ENCODE results near the gene EIPR1.

Gene EIPR1

DNA sequence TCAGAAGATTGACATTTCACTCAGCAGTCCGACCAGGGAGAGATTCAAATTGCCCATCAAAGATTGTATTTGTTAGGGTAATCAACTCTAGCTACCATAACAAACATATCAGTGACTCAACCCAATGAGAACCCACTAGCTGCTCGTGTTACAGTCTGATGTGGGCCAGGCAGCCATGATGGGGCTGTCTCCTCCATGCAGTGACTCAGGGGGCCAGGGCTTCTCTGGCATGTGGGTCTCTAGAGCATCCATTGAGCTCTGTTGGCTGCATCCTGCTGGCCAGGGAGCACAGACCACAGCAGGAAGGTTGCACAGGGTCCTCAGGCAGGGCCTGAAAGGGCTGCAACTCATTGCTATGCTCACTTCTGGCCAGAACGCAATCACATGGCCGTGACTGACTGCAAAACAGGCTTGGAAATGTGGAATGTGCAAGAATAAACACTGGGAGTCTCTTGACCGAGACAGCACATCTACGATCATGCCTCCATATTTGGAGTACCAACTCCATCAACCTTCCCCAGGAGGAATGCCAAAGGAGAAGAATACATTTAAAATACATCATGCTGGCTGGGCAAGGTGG, 216.8 kb downstream of the EIPR1 start:
- H3K36me3 Mint-ChIP-seq = peaks cover 46% of the 10 kb centered on the region
- H3K4me3 Mint-ChIP-seq = no peak overlapping the region
- no peak overlapping the region for H3K27ac Mint-ChIP-seq
- no peaks in the 10 kb centered on the region for H3K27me3 Mint-ChIP-seq
- H3K4me1 Mint-ChIP-seq = peaks cover 4% of the 10 kb centered on the region
- DNase-seq (ENCODE audit: low spot score in 2 of 2) = no peak
- no peak for ATAC-seq (ENCODE audit: low read depth)
- H3K9me3 Mint-ChIP-seq = peaks cover 9% of the 10 kb centered on the region

DNA sequence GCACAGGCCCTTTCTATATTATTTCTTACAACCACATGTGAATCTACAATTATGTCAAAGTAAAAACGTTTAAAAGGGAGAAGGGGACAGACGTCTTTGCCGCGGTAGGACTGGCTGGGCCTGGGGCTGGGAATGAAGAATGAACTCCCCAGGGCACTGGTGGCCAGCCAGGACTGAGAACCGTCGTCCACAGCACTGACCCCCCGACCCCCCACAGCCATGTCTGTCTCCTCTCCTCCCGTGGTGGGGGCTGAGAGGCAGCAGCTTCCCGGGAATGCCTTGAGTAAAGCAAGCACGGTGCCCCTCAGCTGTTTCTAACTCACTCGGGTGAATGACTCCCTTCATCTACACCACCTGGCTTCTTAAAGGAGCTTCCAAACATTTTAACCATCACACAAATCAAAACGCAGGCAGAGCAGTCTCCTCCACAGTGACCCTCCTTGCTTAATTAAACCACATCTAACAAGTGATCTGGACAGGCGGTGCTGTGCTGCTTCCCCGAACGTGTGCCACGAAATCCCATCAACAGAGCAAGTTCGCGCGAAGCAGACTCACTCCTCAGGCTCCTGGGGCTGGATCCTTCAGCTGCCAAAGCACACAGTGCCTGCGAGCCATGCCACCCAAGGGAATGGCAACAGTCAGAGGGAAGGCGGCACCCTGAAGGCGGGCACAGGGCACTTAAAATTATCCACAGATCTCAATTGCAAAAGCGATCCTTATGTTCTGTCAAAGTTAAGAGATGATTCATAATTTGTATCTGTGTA, 217.7 kb downstream of the EIPR1 start:
- H3K36me3 Mint-ChIP-seq = peaks cover 43% of the 10 kb centered on the region
- no peak overlapping the region for H3K27ac Mint-ChIP-seq
- no peak for ATAC-seq (ENCODE audit: low read depth)
- peaks cover 9% of the 10 kb centered on the region for H3K4me1 Mint-ChIP-seq
- H3K27me3 Mint-ChIP-seq = no peaks in the 10 kb centered on the region
- H3K9me3 Mint-ChIP-seq = peaks cover 9% of the 10 kb centered on the region
- no peak overlapping the region for H3K4me3 Mint-ChIP-seq
- no peak for DNase-seq (ENCODE audit: low spot score in 2 of 2)

DNA sequence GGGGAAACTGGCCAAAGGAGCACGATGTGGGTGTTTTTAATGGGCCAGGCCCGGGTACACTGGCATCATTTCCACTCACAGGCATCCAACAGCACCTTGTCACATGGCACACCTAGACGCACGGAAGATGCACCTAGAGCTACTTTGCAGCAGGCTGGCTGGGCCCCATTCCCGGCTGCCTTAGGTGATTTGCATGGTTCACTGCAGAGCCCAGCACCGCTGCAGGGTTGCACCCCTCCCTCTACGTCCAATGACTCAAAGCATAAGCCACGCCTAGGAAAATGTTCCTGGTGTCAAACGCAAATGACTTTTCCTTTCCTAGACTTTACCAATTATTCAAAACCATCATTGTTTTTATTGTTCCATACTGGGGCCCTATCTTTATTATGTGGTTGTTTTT, 222.9 kb downstream of the EIPR1 start:
- DNase-seq (ENCODE audit: low spot score in 2 of 2) (no peak), ATAC-seq (ENCODE audit: low read depth) (no peak)
- no peaks in the 10 kb centered on the region for H3K27me3 Mint-ChIP-seq
- H3K4me1 Mint-ChIP-seq = peaks cover 26% of the 10 kb centered on the region
- H3K4me3 Mint-ChIP-seq = no peak overlapping the region
- H3K27ac Mint-ChIP-seq = no peak overlapping the region
- H3K9me3 Mint-ChIP-seq = peaks cover 10% of the 10 kb centered on the region
- peaks cover 38% of the 10 kb centered on the region for H3K36me3 Mint-ChIP-seq

DNA sequence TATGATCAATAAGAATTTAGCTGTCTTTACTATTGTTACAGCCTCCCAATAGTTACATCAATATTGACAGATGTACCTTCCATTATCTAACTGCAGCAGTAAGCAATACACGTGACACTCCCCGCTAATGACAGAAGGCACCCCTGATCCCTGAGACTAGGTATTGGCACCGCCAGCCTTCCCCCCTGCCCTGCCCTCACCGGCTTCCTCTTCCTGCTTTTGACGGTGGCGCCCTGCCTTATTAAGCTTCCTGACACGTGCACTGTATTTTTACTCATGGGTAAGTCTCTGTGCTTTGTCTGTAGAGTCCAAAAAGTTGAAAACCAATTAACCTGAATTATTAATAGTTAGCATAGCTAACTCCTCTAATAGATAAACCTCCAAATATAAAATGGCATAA, 223.5 kb downstream of the EIPR1 start:
- peaks cover 10% of the 10 kb centered on the region for H3K9me3 Mint-ChIP-seq
- ATAC-seq (ENCODE audit: low read depth) (no peak), DNase-seq (ENCODE audit: low spot score in 2 of 2) (no peak)
- H3K4me3 Mint-ChIP-seq = no peak overlapping the region
- peaks cover 26% of the 10 kb centered on the region for H3K4me1 Mint-ChIP-seq
- H3K36me3 Mint-ChIP-seq = peaks cover 34% of the 10 kb centered on the region
- no peak overlapping the region for H3K27ac Mint-ChIP-seq
- no peaks in the 10 kb centered on the region for H3K27me3 Mint-ChIP-seq

DNA sequence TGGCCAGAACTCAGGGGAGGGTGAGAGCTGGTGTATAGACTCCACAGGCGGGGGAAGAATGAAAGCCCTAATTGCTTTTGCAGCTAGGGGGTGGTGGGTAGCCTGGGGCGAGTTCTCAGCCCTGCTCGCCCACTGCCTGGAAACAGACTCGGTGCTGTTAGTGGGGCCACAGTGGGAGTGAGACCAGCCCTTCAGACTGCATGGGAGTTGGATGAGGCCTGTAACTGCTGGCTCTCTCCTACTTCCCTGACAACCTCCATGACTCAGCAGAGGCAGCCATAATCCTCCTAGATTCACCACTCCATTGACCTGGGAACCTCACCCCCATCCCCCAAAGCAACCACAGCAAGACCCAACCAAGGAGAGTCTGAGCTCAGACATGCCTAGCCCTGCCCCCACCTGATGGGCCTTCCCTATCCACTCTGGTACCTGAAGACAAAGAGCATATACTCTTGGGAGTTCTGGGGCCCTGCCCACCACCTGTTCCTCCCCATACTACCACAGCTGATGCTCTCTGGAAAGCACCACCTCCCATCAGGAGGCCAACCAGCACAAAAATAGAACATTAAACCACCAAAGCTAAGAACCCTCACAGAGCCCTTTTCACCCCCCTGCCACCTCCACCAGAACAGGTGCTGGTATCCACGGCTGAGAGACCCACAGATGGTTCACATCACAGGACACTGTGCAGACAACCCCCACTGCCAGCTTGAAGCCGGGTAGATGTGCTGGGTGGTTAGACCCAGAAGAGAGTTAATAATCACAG, 226.3 kb downstream of the EIPR1 start:
- DNase-seq (ENCODE audit: low spot score in 2 of 2) (peak in 1 of 2 donors; percentile 14), ATAC-seq (ENCODE audit: low read depth) (no peak)
- Mint-ChIP-seq H3K36me3 (peaks cover 24% of the 10 kb centered on the region), H3K9me3 (peaks cover 10% of the 10 kb centered on the region), H3K4me3 (no peak overlapping the region), H3K4me1 (peaks cover 22% of the 10 kb centered on the region), H3K27ac (no peak overlapping the region), H3K27me3 (no peaks in the 10 kb centered on the region)

DNA sequence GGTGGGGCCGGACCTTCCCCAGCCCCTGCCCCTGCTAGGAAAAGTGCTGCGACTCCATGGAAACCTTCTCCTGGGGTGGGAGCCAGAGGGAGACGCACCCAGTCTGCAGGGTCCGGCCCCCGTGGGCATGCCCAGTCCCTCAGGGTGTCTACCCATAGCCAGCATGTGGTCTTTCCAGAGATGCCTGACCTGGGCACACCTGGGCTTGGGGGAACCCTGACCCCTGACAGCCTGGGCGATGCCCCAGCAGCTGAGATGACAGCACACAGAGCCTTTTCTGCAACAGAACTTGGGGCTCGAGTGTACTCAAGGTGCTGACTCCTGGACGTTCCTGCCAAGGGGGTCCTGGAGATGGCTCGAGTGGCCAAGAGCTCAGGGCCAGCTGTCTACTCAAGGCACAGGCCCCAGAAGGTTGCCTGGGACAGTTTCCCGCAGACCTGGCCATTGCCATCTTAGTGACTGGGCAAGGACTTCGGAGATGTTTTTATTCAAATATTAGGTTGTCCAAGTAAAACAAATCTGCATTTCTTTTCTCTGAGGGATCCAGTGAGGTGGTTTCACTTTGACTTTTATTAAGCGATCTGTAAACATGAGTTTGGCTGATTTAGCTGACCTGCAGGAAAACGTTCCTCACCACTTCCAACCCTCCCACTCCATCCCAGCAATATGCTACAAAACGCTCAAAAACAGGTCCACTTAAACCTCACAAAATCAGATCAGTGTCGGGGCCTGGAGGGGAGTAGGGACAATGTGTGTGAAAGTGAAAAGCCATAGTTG, 228.0 kb downstream of the EIPR1 start:
- Mint-ChIP-seq H3K4me3 (no peak overlapping the region), H3K36me3 (peaks cover 21% of the 10 kb centered on the region), H3K27me3 (no peaks in the 10 kb centered on the region), H3K9me3 (peaks cover 10% of the 10 kb centered on the region), H3K27ac (no peak overlapping the region), H3K4me1 (peaks cover 15% of the 10 kb centered on the region)
- no peak for DNase-seq (ENCODE audit: low spot score in 2 of 2)
- ATAC-seq (ENCODE audit: low read depth) = no peak

DNA sequence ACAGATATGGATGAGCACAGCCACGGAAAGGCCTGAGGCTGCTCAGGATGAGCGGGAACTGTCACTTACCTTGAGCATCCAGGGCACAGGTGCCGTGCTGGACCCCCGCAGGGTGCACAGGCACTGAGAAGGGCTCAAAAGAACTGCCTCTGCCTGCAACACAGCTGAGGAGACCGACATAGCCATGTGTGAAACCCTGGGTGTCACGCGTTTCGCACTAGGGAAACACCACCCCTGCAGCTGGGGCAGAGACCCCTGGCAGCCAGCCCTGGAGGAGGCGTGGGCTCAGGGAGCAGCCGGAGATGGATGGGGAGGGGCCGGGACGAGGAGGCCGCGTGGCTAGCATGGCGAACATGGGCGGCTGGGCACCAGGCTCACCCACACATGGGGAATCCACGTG, 228.9 kb downstream of the EIPR1 start:
- no peak for ATAC-seq (ENCODE audit: low read depth)
- Mint-ChIP-seq H3K27ac (no peak overlapping the region), H3K4me1 (peaks cover 10% of the 10 kb centered on the region), H3K27me3 (no peaks in the 10 kb centered on the region), H3K4me3 (no peak overlapping the region), H3K36me3 (peaks cover 21% of the 10 kb centered on the region), H3K9me3 (peaks cover 10% of the 10 kb centered on the region)
- DNase-seq (ENCODE audit: low spot score in 2 of 2) = no peak

DNA sequence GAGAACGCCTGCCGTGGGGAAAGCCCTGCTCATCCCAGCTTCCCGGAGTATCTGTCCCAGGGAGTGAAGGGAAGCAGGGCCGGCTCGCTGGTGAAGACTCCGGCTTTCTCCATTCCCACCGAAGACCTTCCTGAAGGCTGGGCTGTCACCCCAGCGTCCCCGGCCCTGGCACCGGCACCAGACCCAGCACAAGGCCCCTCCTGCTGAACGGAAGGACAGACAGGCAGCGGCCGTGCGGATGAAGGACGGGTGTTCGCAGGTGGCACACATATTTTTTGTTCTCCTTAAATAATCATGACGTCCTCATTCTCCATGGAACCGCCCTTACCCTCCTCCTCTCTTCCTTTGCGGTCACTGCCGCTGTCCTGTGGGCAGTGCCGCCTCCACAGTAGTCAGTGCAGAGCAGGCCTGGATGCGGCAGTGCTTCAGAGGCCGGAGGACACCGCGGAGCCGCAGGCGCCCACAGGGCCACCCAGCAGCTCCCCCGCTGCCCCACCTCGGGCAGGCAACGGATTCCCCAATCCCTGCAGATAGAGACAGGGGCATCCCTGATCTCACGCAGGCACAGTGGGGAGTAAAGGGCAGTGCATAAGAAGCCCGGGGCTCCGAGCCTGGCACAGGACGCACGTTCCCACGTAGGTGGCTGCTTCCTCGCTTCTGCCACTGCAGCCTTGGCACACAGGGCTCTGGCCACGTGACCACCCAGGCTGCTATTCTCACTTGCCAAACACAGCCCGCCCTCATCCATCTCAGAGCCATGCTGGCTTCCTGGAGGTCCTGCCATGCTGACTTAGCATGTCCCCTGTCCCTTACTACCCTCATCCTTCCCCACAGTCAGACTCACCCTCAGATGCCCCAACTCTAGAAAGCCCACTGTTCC, 229.7 kb downstream of the EIPR1 start:
- Mint-ChIP-seq H3K9me3 (peaks cover 10% of the 10 kb centered on the region), H3K4me1 (peaks cover 10% of the 10 kb centered on the region), H3K36me3 (peaks cover 21% of the 10 kb centered on the region), H3K27ac (no peak overlapping the region), H3K27me3 (no peaks in the 10 kb centered on the region), H3K4me3 (no peak overlapping the region)
- no peak for DNase-seq (ENCODE audit: low spot score in 2 of 2)
- ATAC-seq (ENCODE audit: low read depth) = no peak

DNA sequence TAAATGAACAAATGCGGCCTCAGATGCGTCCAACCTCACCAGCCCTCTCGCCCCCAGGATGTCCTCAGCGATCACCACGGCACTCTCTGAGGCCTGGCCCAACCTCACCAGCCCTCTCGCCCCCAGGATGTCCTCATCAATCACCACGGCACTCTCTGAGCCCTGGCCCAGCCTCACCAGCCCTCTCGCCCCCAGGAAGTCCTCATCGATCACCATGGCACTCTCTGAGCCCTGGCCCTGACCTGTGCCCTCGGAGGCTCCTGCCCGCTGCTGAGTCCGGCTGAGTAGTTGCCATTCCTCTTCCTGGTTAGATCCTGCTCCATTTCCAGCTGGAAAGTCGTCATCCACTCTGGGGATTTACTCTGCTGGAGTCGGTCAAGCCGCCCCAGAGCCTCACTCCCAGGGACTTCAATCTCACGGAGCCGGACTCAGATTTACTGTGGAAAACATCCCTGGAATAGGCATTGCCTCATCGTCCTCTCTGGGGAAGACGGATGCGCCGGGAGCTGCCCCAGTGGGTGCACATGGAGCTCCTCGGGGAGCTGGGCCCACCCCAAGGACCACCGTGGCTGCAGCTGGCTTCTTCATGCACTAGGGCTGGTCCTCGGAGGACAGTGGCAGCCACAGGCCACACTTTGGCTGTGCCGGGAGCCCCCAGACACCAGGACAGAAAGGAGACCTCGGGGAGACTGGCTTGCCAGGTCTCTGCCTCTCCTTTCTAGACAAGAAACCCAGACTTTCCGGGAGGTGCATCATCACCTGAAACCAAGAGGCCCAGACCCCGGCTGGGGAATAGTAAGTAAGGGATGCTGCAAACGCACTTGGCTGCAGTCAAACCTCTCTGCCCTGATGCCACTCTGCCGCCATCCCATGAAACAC, 230.6 kb downstream of the EIPR1 start:
- Mint-ChIP-seq H3K4me1 (peaks cover 8% of the 10 kb centered on the region), H3K27me3 (no peaks in the 10 kb centered on the region), H3K9me3 (peaks cover 9% of the 10 kb centered on the region), H3K27ac (no peak overlapping the region), H3K36me3 (peaks cover 14% of the 10 kb centered on the region), H3K4me3 (no peak overlapping the region)
- DNase-seq (ENCODE audit: low spot score in 2 of 2) (no peak), ATAC-seq (ENCODE audit: low read depth) (no peak)

DNA sequence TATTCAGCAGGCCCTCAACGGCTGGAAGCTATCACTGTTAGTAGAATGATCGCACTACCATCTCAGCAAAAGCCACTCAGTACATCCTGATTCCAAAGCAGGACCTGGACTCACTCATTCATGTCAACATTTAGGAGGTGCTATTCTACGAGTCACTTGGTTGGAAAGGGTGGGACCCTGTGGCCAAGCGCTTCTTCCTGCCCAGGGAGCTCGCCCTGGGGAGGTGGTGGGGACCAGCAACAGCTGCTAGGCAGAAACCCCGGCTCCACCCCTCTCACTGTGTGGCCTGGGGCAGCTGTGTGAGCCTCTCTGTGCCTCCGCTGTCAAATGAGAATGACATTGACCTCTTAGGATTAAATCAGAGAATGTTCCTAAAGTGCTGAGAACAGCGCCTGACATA, 231.4 kb downstream of the EIPR1 start:
- H3K36me3 Mint-ChIP-seq = peaks cover 9% of the 10 kb centered on the region
- peaks cover 5% of the 10 kb centered on the region for H3K9me3 Mint-ChIP-seq
- no peaks in the 10 kb centered on the region for H3K27me3 Mint-ChIP-seq
- peaks cover 2% of the 10 kb centered on the region for H3K4me1 Mint-ChIP-seq
- no peak overlapping the region for H3K27ac Mint-ChIP-seq
- H3K4me3 Mint-ChIP-seq = no peak overlapping the region
- ATAC-seq (ENCODE audit: low read depth) (no peak), DNase-seq (ENCODE audit: low spot score in 2 of 2) (no peak)

DNA sequence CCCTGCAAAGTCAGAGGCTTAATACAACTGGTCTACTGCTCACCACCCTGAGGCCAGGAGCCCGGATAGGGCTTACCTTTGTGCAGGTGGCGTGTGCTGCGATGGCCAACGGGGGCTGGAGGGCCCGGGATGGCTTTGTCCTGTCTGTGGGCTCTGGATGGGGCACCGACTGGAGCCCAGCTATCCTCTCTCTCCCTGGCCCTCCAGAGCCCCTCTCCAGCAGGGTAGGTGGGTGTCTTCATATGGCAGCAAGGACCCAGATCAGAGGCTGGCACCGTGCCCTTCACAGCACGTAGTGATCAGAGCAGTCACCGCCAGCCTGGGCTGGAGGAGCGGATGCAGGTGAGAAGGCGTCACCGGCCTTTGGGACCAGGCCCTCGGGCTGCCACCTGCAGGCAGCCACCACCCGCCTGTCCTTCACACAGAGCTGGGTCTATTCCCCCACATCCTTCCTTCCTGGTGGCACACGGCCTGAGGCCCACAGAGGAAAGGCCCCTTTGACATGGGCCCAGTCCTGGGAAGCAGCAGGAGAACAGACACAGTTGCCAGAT, 232.1 kb downstream of the EIPR1 start:
- H3K9me3 Mint-ChIP-seq = no peaks in the 10 kb centered on the region
- ATAC-seq (ENCODE audit: low read depth) = no peak
- no peak for DNase-seq (ENCODE audit: low spot score in 2 of 2)
- no peaks in the 10 kb centered on the region for H3K27me3 Mint-ChIP-seq
- H3K36me3 Mint-ChIP-seq = peaks cover 3% of the 10 kb centered on the region
- no peak overlapping the region for H3K27ac Mint-ChIP-seq
- H3K4me1 Mint-ChIP-seq = no peaks in the 10 kb centered on the region
- H3K4me3 Mint-ChIP-seq = no peak overlapping the region

DNA sequence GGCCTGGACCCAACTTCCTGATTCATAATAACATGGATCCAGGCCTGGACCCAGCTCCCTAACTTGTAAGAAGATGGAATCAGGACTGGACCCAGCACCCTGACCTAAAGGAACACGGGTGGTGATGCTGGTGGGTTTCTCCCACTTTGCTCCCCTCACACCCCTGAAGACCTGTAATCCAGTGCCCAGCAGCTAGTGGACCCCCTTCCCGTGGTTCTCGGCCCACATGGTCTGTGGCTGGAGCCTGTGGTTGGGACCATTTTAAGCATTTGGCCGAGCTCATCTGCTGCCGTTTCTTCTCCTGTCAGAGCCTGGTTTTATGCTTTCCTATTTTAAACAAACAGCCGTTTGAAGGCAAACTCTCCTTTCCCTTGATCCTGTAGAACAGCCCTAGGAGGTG, 232.8 kb downstream of the EIPR1 start:
- no peak for DNase-seq (ENCODE audit: low spot score in 2 of 2)
- no peak overlapping the region for H3K27ac Mint-ChIP-seq
- H3K36me3 Mint-ChIP-seq = peaks cover under 1% of the 10 kb centered on the region
- no peaks in the 10 kb centered on the region for H3K4me1 Mint-ChIP-seq
- H3K9me3 Mint-ChIP-seq = no peaks in the 10 kb centered on the region
- no peaks in the 10 kb centered on the region for H3K27me3 Mint-ChIP-seq
- ATAC-seq (ENCODE audit: low read depth) = no peak
- H3K4me3 Mint-ChIP-seq = no peak overlapping the region

All from memory B cell (primary cell).